IMR-90 (cell line): ENCODE measurements around the gene TMEM114. TPM values are rescaled to one million over a fixed set of nuclear protein-coding genes. Genes with fewer than 3 reads are reported as not detected.

ENCODE experiments used
- ATAC-seq: fragments of 200-7000 bp; cut with Tn5 transposase; 2 replicates; pipeline ENCODE4 v1.9.1; 2020; ENCODE audit warnings: low read depth, mild to moderate bottlenecking, moderate library complexity
- BruUV-seq: library from RNA; stranded (reverse); fragments of 400-500 nt; replicated peaks from 2 replicates; lab custom pipeline; 2021; lab: Mats Ljungman, UMichigan
- CTCF ChIA-PET: fragments of 300-600 bp; formaldehyde crosslinking; extraction: SDS; loops from one replicate; lab custom pipeline; 2021; ENCODE audit warnings: antibody characterized with exemption; lab: Yijun Ruan, JAX
- POLR2A ChIA-PET: fragments of 300-600 bp; sonication (Branson Sonifier 250); formaldehyde crosslinking; loops from one replicate; lab custom pipeline; 2022; ENCODE audit warnings: antibody characterized with exemption; ENCODE audit not compliant: unreplicated experiment; lab: Charles Lee
- DNase-seq: peaks from one replicate; pipeline ENCODE4 v3.0.0; 2013
- H2AFZ ChIP-seq: replicated peaks from 2 replicates; pipeline ENCODE3; 2013; ENCODE audit warnings: low read length, mild to moderate bottlenecking; ENCODE audit not compliant: poor library complexity
- H2AK5ac ChIP-seq: 2 replicates; pipeline ENCODE4 v1.6.1; 2013; ENCODE audit warnings: low read depth, low read length, inconsistent platforms
- H2AK9ac ChIP-seq: replicated peaks from 2 replicates; pipeline ENCODE3; 2013; ENCODE audit warnings: mild to moderate bottlenecking, low read depth, low read length, moderate library complexity; ENCODE audit not compliant: poor library complexity
- H2BK120ac ChIP-seq: 2 replicates; pipeline ENCODE4 v1.6.1; 2013; ENCODE audit warnings: low read depth, low read length, inconsistent platforms
- H2BK15ac ChIP-seq: 3 replicates; pipeline ENCODE4 v1.6.1; 2013; ENCODE audit warnings: low read depth, low read length, inconsistent platforms
- H2BK20ac ChIP-seq: 2 replicates; pipeline ENCODE4 v1.6.1; 2013; ENCODE audit warnings: low read depth, mild to moderate bottlenecking, inconsistent platforms, low read length, moderate library complexity
- H2BK5ac ChIP-seq: 2 replicates; pipeline ENCODE4 v1.6.1; 2013; ENCODE audit warnings: mild to moderate bottlenecking, low read depth, low read length, inconsistent platforms; ENCODE audit not compliant: poor library complexity, severe bottlenecking
- H3K14ac ChIP-seq: replicated peaks from 2 replicates; pipeline ENCODE4 v1.6.1; 2013; ENCODE audit warnings: low read depth, low read length, inconsistent platforms
- H3K18ac ChIP-seq: 2 replicates; pipeline ENCODE4 v1.6.1; 2013; ENCODE audit warnings: low read depth, low read length, control low read depth
- H3K23ac ChIP-seq: 2 replicates; pipeline ENCODE4 v1.6.1; 2013; ENCODE audit warnings: low read depth, low read length, inconsistent platforms
- H3K27ac ChIP-seq: 2 replicates; pipeline ENCODE4 v1.5.1; 2013; ENCODE audit warnings: mild to moderate bottlenecking, control low read depth, low read length; ENCODE audit not compliant: insufficient read depth
- H3K27me3 ChIP-seq: 2 replicates; pipeline ENCODE4 v1.6.1; 2013; ENCODE audit warnings: low read length; ENCODE audit not compliant: control insufficient read depth, insufficient read depth
- H3K36me3 ChIP-seq: 2 replicates; pipeline ENCODE4 v1.6.1; 2013; ENCODE audit warnings: low read length, mixed read lengths; ENCODE audit not compliant: control insufficient read depth, insufficient read depth
- H3K4ac ChIP-seq: 2 replicates; pipeline ENCODE4 v1.6.1; 2013; ENCODE audit warnings: low read depth, low read length, inconsistent platforms
- H3K4me1 ChIP-seq: 2 replicates; pipeline ENCODE4 v1.6.1; 2013; ENCODE audit warnings: low read length, mixed read lengths; ENCODE audit not compliant: control insufficient read depth, insufficient read depth
- H3K4me2 ChIP-seq: 2 replicates; pipeline ENCODE4 v1.6.1; 2013; ENCODE audit warnings: low read depth, mild to moderate bottlenecking, control low read depth, low read length, moderate library complexity
- H3K4me3 ChIP-seq: 2 replicates; pipeline ENCODE4 v1.5.1; 2013; ENCODE audit warnings: low read depth, mild to moderate bottlenecking, control low read depth, low read length, moderate library complexity; ENCODE audit not compliant: insufficient read depth
- H3K56ac ChIP-seq: 2 replicates; pipeline ENCODE4 v1.6.1; 2013; ENCODE audit warnings: low read length, inconsistent platforms; ENCODE audit not compliant: insufficient read depth; ENCODE audit errors: extremely low read depth
- H3K79me1 ChIP-seq, 2 experiments: 2 replicates each; pipeline ENCODE4 v1.6.1; 2013; ENCODE audit warnings: low read length in 2 of 2, inconsistent platforms in 1 of 2, low read depth in 1 of 2
- H3K9ac ChIP-seq: 2 replicates; pipeline ENCODE4 v1.6.1; 2013; ENCODE audit warnings: low read depth, low read length, control low read depth
- H3K9me1 ChIP-seq: 2 replicates; pipeline ENCODE4 v1.6.1; 2013; ENCODE audit warnings: low read length, inconsistent platforms; ENCODE audit not compliant: insufficient read depth
- H3K9me3 ChIP-seq: 2 replicates; pipeline ENCODE4 v1.6.1; 2013; ENCODE audit warnings: low read length; ENCODE audit not compliant: control insufficient read depth, insufficient read depth
- H4K20me1 ChIP-seq: 2 replicates; pipeline ENCODE4 v1.6.1; 2013; ENCODE audit warnings: low read length, inconsistent platforms; ENCODE audit not compliant: insufficient read depth
- H4K5ac ChIP-seq: 2 replicates; pipeline ENCODE4 v1.6.1; 2013; ENCODE audit warnings: mild to moderate bottlenecking, low read depth, low read length, control low read depth
- H4K8ac ChIP-seq, 2 experiments: 2 replicates each; pipeline ENCODE4 v1.6.1; 2013; ENCODE audit warnings: low read depth in 2 of 2, low read length in 2 of 2, control low read depth in 1 of 2, inconsistent platforms in 1 of 2
- H4K91ac ChIP-seq: 2 replicates; pipeline ENCODE4 v1.6.1; 2013; ENCODE audit warnings: low read depth, low read length, inconsistent platforms; ENCODE audit not compliant: insufficient read depth
- BHLHE40 ChIP-seq: fragments of 150-350 bp; IDR thresholded peaks from 2 replicates; pipeline ENCODE4 v1.6.1; 2016; ENCODE audit warnings: mild to moderate bottlenecking, low read depth, low read length
- CHD1 ChIP-seq: IDR thresholded peaks from 2 replicates; pipeline ENCODE4 v1.6.1; 2012; ENCODE audit warnings: low read depth, low read length, improper control_type of control experiment
- ELK1 ChIP-seq: fragments of 150-350 bp; IDR thresholded peaks from 2 replicates; pipeline ENCODE4 v1.6.1; 2016; ENCODE audit warnings: low read depth, mild to moderate bottlenecking, low read length, moderate library complexity, borderline replicate concordance
- FOS ChIP-seq: fragments of 150-350 bp; IDR thresholded peaks from 2 replicates; pipeline ENCODE4 v1.6.1; 2016; ENCODE audit warnings: low read depth, low read length
- MAFK ChIP-seq: IDR thresholded peaks from 2 replicates; pipeline ENCODE4 v1.6.1; 2012; ENCODE audit warnings: low read depth, low read length, improper control_type of control experiment
- MAZ ChIP-seq: IDR thresholded peaks from 2 replicates; pipeline ENCODE4 v1.6.1; 2012; ENCODE audit warnings: low read depth, mild to moderate bottlenecking, low read length, improper control_type of control experiment, moderate library complexity, borderline replicate concordance
- MXI1 ChIP-seq: IDR thresholded peaks from 2 replicates; pipeline ENCODE4 v1.6.1; 2012; ENCODE audit warnings: low read depth, mild to moderate bottlenecking, low read length, moderate library complexity, borderline replicate concordance
- NFE2L2 ChIP-seq: fragments of 150-350 bp; IDR thresholded peaks from 2 replicates; pipeline ENCODE4 v1.6.1; 2016; ENCODE audit warnings: low read depth, mild to moderate bottlenecking, low read length
- POLR2A ChIP-seq: IDR thresholded peaks from 2 replicates; pipeline ENCODE4 v1.6.1; 2012; ENCODE audit warnings: mild to moderate bottlenecking, low read depth, low read length
- RAD21 ChIP-seq: IDR thresholded peaks from 2 replicates; pipeline ENCODE4 v1.6.1; 2012; ENCODE audit warnings: low read length, improper control_type of control experiment
- RCOR1 ChIP-seq: IDR thresholded peaks from 2 replicates; pipeline ENCODE4 v1.6.1; 2012; ENCODE audit warnings: mild to moderate bottlenecking, low read length, improper control_type of control experiment; ENCODE audit not compliant: insufficient replicate concordance
- RFX5 ChIP-seq: IDR thresholded peaks from 2 replicates; pipeline ENCODE4 v1.8.0; 2012; ENCODE audit warnings: low read depth, mild to moderate bottlenecking, low read length, moderate library complexity
- SMC3 ChIP-seq: fragments of 150-350 bp; IDR thresholded peaks from 2 replicates; pipeline ENCODE4 v1.6.1; 2016; ENCODE audit warnings: low read depth, mild to moderate bottlenecking, antibody characterized with exemption, low read length, moderate library complexity
- WGBS, 2 experiments: methylation state at CpG; one replicate each; pipeline versions ENCODE4 v1.1.5 to v1.1.7; 2013; ENCODE audit warnings: missing lambda C conversion rate in 2 of 2; ENCODE audit not compliant: insufficient read length in 1 of 2; ENCODE audit errors: extremely low coverage in 2 of 2; 5-methylcytosine and 5-hydroxymethylcytosine counted together
- dilution Hi-C: fragments of 300-500 bp; cut with HindIII; formaldehyde crosslinking; loops from one replicate; pipeline ENCODE4 v1.14.3; 2018; ENCODE audit warnings: low sequenced_read_pairs; ENCODE audit not compliant: unreplicated experiment
- in situ Hi-C: fragments of 300-500 bp; cut with MboI; formaldehyde crosslinking; loops from 3 replicates; pipeline ENCODE4 v1.14.3; 2019; ENCODE audit warnings: low sequenced_read_pairs, inconsistent platforms, mixed read lengths
- intact Hi-C: fragments of 100-400 bp; cut with micrococcal nuclease; formaldehyde crosslinking; loops from 2 replicates; pipeline ENCODE4 v1.10.0; 2022
- polyA plus RNA-seq, 3 experiments: library from polyadenylated mRNA; depleted of rRNA; stranded (reverse); fragments of >200 nt; gene quantifications; 2 replicates each; pipeline ENCODE4 v1.2.3, GENCODE V29; 2012; ENCODE audit warnings: low replicate concordance in 1 of 3
- total RNA-seq: library from RNA; depleted of rRNA; stranded (reverse); fragments of >200 nt; gene quantifications from 2 replicates; pipeline ENCODE4 v1.2.3, GENCODE V29; 2012
- TF ChIP-seq, protein P1 (sequence below): conservative IDR thresholded peaks from 2 replicates; pipeline ENCODE4 v1.5.1; 2012; ENCODE audit warnings: mild to moderate bottlenecking, low read depth, low read length, improper control_type of control experiment
- TF ChIP-seq, protein P2 (sequence below): fragments of 150-350 bp; IDR thresholded peaks from 2 replicates; pipeline ENCODE4 v1.6.1; 2017; ENCODE audit warnings: mild to moderate bottlenecking, antibody characterized with exemption, low read length, low read depth

TMEM114 gene
- total and polyA plus RNA-seq, 2 of the 4 experiments (the other 2 are of a cell fraction) = not detected

- Histone ChIP-seq H3K27me3 (no peaks in the 10 kb centered on the region), H2BK15ac (no peak overlapping the region), H4K20me1 (no peaks in the 10 kb centered on the region), H3K14ac (no peak overlapping the region), H2AK9ac (no peak overlapping the region), H3K9me1 (no peaks in the 10 kb centered on the region), H2BK120ac (no peak overlapping the region), H3K36me3 (no peaks in the 10 kb centered on the region), H3K9ac (no peak overlapping the region), H3K56ac (no peak overlapping the region), H4K8ac (no peak overlapping the region), H2BK5ac (no peak overlapping the region), H3K23ac (no peak overlapping the region), H3K4me1 (no peaks in the 10 kb centered on the region), H2AK5ac (no peak overlapping the region), H3K18ac (no peak overlapping the region), H3K4me2 (no peak overlapping the region), H3K79me1 (no peaks in the 10 kb centered on the region), H3K4ac (no peak overlapping the region), H3K27ac (no peak overlapping the region), H2BK20ac (no peak overlapping the region), H3K9me3 (no peaks in the 10 kb centered on the region), H3K4me3 (no peak overlapping the region), H4K91ac (no peak overlapping the region), H2AFZ (no peak overlapping the region), H4K5ac (no peak overlapping the region)
- in situ Hi-C loops = loop anchor here (25.0 kb wide), 1 partner anchor 576 kb away; no protein-coding TSS in a partner anchor
- ChIA-PET CTCF (no interaction called here), POLR2A (no interaction called here)
- no TSS peak for BruUV-seq
- TF ChIP-seq RFX5 (no peak), MAFK (no peak), NFE2L2 (no peak), ELK1 (no peak), CHD1 (no peak), FOS (no peak), MAZ (no peak), MXI1 (no peak), SMC3 (no peak), RAD21 (no peak), POLR2A (no peak), BHLHE40 (no peak), RCOR1 (no peak)
- TF ChIP-seq, protein P1, sequence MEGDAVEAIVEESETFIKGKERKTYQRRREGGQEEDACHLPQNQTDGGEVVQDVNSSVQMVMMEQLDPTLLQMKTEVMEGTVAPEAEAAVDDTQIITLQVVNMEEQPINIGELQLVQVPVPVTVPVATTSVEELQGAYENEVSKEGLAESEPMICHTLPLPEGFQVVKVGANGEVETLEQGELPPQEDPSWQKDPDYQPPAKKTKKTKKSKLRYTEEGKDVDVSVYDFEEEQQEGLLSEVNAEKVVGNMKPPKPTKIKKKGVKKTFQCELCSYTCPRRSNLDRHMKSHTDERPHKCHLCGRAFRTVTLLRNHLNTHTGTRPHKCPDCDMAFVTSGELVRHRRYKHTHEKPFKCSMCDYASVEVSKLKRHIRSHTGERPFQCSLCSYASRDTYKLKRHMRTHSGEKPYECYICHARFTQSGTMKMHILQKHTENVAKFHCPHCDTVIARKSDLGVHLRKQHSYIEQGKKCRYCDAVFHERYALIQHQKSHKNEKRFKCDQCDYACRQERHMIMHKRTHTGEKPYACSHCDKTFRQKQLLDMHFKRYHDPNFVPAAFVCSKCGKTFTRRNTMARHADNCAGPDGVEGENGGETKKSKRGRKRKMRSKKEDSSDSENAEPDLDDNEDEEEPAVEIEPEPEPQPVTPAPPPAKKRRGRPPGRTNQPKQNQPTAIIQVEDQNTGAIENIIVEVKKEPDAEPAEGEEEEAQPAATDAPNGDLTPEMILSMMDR = no peak
- TF ChIP-seq, protein P2, sequence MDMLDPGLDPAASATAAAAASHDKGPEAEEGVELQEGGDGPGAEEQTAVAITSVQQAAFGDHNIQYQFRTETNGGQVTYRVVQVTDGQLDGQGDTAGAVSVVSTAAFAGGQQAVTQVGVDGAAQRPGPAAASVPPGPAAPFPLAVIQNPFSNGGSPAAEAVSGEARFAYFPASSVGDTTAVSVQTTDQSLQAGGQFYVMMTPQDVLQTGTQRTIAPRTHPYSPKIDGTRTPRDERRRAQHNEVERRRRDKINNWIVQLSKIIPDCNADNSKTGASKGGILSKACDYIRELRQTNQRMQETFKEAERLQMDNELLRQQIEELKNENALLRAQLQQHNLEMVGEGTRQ = no peak
- ATAC-seq (no peak), DNase-seq (no peak)
- dilution Hi-C loops = no loop called here
- WGBS, 2 experiments = 46% methylated on average over 2 of the region's 2 CpGs; no CpG with 5 or more reads in 1 of the 2 experiments
- intact Hi-C loops = loop anchor here (10.0 kb wide), 1 partner anchor 573 kb away; no protein-coding TSS in a partner anchor
Observed at GRCh38 chr16:8561496-8561895, 28.8 kb downstream of the TMEM114 start.
